ENCODE measurements around the gene ENTHD1. TPM values are rescaled to one million over a fixed set of nuclear protein-coding genes. Genes with fewer than 3 reads are reported as not detected.

ENTHD1 gene
- total and polyA plus RNA-seq, 2 donors (not counting 3 experiments of a cell fraction or from before 2014, with no cell fraction given): not detected

DNA sequence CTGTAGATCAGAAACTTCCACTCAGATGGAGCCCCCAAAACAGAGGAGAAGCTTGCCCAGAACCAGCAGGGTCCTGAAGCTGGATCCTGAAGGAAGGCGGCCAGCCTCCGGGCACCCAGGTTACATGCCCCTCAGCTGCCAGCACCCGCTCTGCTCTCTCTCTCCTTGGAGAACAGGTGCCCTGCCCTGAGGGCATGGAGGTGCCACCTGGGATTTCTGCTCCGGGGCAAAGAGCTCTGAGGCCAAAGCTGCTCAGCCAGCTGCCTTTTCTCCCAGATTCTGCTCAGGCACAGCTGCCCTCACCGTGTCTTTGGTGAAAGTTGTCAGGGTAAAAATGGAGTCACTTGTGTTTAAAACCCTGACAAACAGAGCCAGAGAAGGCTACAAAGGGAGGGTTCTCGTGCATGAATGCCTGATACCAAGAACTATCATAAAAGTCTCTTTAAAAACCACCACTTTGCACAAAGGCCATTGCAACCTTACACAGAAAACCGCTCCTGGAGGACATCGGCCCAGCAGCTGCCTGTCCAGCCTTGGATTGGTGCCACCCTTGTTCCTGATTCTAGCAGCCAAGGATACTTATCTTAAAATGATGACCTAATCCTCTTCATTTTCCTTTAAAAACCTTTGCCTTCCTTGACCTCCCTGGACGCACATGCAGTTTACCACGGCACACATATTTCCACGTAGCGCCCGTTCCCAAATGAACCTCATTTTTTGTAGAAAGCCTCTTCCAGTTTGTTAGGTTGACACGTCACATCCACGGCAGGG, 183.0 kb downstream of the ENTHD1 start:
- dilution Hi-C loops (cut with MboI; ENCODE audit: extremely low pct_ligation_motif_present, low sequenced_read_pairs): no loop called here

DNA sequence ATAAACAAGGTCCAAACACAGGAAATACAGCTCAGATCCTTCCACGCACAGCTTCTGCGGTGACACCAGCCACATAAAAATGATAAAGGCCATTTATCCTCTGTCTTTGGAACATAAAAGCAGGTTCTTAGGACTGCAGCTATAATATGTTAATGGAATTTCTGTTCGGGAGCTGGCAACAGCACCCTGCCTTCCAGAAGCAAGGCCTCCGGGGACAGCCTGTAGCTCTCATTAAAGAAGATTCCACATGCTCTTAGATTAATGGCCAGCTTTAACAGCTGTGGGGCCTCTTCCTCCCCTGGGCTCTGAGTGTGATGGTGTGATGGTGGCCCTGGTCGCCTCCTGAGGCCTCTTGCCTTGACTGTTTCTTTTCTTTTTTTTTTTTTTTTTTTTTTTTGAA, 185.7 kb downstream of the ENTHD1 start:
- no peak overlapping the region for H3K4me2 ChIP-seq (ENCODE audit: insufficient read depth, low read length)
- H3K27ac ChIP-seq (ENCODE audit: insufficient read depth, low read depth, low read length): no peak overlapping the region
- ChIA-PET CTCF (interaction anchor here (0.7 to 1.5 kb wide), 2 partner anchors 12 to 316 kb away, joined by 3 to 4 read pairs; no protein-coding TSS in a partner anchor), POLR2A (no interaction called here)
- H3K27me3 ChIP-seq (ENCODE audit: control insufficient read depth in 2 of 2, insufficient read depth in 2 of 2, low read length in 2 of 2): no peaks in the 10 kb centered on the region
- no peak overlapping the region for H3K9ac ChIP-seq (replicated peaks; ENCODE audit: extremely low read depth, insufficient read depth, low read length)
- DNase-seq (ENCODE audit: low read depth, low spot score): no peak
- no peaks in the 10 kb centered on the region for H4K20me1 ChIP-seq (replicated peaks; ENCODE audit: control insufficient read depth, extremely low read depth, insufficient read depth, low read length)
- no peak overlapping the region for H2AFZ ChIP-seq (ENCODE audit: low read depth, low read length)
- FAIRE-seq: no peak
- no peaks in the 10 kb centered on the region for H3K9me1 ChIP-seq (replicated peaks; ENCODE audit: control insufficient read depth, extremely low read depth, insufficient read depth, low read length)
- dilution Hi-C loops (cut with MboI; ENCODE audit: extremely low pct_ligation_motif_present, low sequenced_read_pairs): no loop called here
- intact Hi-C loops (cut with micrococcal nuclease): no loop called here
- H3K36me3 ChIP-seq (ENCODE audit: control insufficient read depth in 2 of 2, extremely low read depth in 1 of 2, insufficient read depth in 2 of 2, low read length in 2 of 2): no peaks in the 10 kb centered on the region
- H3K4me3 ChIP-seq (replicated peaks in 1 of 3; ENCODE audit: insufficient read depth in 1 of 3, low read depth in 1 of 3, low read length in 3 of 3): no peak overlapping the region
- no TSS peak for BruUV-seq (replicated peaks)
- H3K9me3 ChIP-seq (replicated peaks; ENCODE audit: control insufficient read depth, insufficient read depth, low read length): no peaks in the 10 kb centered on the region
- no peaks in the 10 kb centered on the region for H3K79me2 ChIP-seq (ENCODE audit: control insufficient read depth, insufficient read depth, low read length)
- TF ChIP-seq, protein P1, sequence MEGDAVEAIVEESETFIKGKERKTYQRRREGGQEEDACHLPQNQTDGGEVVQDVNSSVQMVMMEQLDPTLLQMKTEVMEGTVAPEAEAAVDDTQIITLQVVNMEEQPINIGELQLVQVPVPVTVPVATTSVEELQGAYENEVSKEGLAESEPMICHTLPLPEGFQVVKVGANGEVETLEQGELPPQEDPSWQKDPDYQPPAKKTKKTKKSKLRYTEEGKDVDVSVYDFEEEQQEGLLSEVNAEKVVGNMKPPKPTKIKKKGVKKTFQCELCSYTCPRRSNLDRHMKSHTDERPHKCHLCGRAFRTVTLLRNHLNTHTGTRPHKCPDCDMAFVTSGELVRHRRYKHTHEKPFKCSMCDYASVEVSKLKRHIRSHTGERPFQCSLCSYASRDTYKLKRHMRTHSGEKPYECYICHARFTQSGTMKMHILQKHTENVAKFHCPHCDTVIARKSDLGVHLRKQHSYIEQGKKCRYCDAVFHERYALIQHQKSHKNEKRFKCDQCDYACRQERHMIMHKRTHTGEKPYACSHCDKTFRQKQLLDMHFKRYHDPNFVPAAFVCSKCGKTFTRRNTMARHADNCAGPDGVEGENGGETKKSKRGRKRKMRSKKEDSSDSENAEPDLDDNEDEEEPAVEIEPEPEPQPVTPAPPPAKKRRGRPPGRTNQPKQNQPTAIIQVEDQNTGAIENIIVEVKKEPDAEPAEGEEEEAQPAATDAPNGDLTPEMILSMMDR (IDR thresholded peaks at IDR 0.05; ENCODE audit: extremely low read depth in 1 of 2, insufficient read depth in 1 of 2, low read depth in 1 of 2, low read length in 2 of 2): no peak
- TF ChIP-seq FOS (IDR thresholded peaks at IDR 0.05; ENCODE audit: borderline replicate concordance, insufficient read depth, low read length): no peak
- no peak for TF ChIP-seq MYC (IDR thresholded peaks at IDR 0.05; ENCODE audit: low read depth, low read length)
- TF ChIP-seq POLR2AphosphoS5 (IDR thresholded peaks at IDR 0.05; ENCODE audit: insufficient read depth, low read depth, low read length): no peak
- no peak for TF ChIP-seq JUN (IDR thresholded peaks at IDR 0.05; ENCODE audit: borderline replicate concordance, insufficient read depth, insufficient read length, low read depth)
- TF ChIP-seq GATA2 (IDR thresholded peaks at IDR 0.05; ENCODE audit: insufficient read depth, insufficient read length, low read depth, low read length): no peak
- TF ChIP-seq POLR2A (IDR thresholded peaks at IDR 0.05; ENCODE audit: low read depth, low read length): no peak
- TF ChIP-seq, protein P2, sequence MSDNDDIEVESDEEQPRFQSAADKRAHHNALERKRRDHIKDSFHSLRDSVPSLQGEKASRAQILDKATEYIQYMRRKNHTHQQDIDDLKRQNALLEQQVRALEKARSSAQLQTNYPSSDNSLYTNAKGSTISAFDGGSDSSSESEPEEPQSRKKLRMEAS (IDR thresholded peaks at IDR 0.05; ENCODE audit: insufficient read depth, insufficient read length): no peak
- H3K4me1 ChIP-seq (ENCODE audit: control insufficient read depth, extremely low read depth, insufficient read depth, low read length): no peaks in the 10 kb centered on the region

More for the DNA sequence above, 183.0 kb downstream of the ENTHD1 start:
- no peaks in the 10 kb centered on the region for H3K9me1 ChIP-seq (replicated peaks; ENCODE audit: control insufficient read depth, extremely low read depth, insufficient read depth, low read length)
- ChIA-PET POLR2A (no interaction called here), CTCF (interaction anchor here (1.4 to 1.6 kb wide), 2 partner anchors 57 to 314 kb away, joined by 3 to 6 read pairs; no protein-coding TSS in a partner anchor)
- BruUV-seq (replicated peaks): no TSS peak
- no peaks in the 10 kb centered on the region for H3K4me1 ChIP-seq (ENCODE audit: control insufficient read depth, extremely low read depth, insufficient read depth, low read length)
- intact Hi-C loops (cut with micrococcal nuclease): no loop called here
- FAIRE-seq (no peak), DNase-seq (ENCODE audit: low read depth, low spot score) (no peak)
- H3K27ac ChIP-seq (ENCODE audit: insufficient read depth, low read depth, low read length): no peak overlapping the region
- no peak overlapping the region for H3K4me3 ChIP-seq (replicated peaks in 1 of 3; ENCODE audit: insufficient read depth in 1 of 3, low read depth in 1 of 3, low read length in 3 of 3)
- H3K36me3 ChIP-seq (ENCODE audit: control insufficient read depth in 2 of 2, extremely low read depth in 1 of 2, insufficient read depth in 2 of 2, low read length in 2 of 2): no peaks in the 10 kb centered on the region
- H4K20me1 ChIP-seq (replicated peaks; ENCODE audit: control insufficient read depth, extremely low read depth, insufficient read depth, low read length): no peaks in the 10 kb centered on the region
- no peaks in the 10 kb centered on the region for H3K79me2 ChIP-seq (ENCODE audit: control insufficient read depth, insufficient read depth, low read length)
- H3K27me3 ChIP-seq (ENCODE audit: control insufficient read depth in 2 of 2, insufficient read depth in 2 of 2, low read length in 2 of 2): no peaks in the 10 kb centered on the region
- no peak for TF ChIP-seq POLR2AphosphoS5 (IDR thresholded peaks at IDR 0.05; ENCODE audit: insufficient read depth, low read depth, low read length)
- no peak overlapping the region for H2AFZ ChIP-seq (ENCODE audit: low read depth, low read length)
- H3K4me2 ChIP-seq (ENCODE audit: insufficient read depth, low read length): no peak overlapping the region
- no peak overlapping the region for H3K9ac ChIP-seq (replicated peaks; ENCODE audit: extremely low read depth, insufficient read depth, low read length)
- H3K9me3 ChIP-seq (replicated peaks; ENCODE audit: control insufficient read depth, insufficient read depth, low read length): no peaks in the 10 kb centered on the region
